GM13977 (cell line): ENCODE measurements around the gene GDA.
"Not testable (repeated sequence)": the region's sequence is repeated elsewhere in the genome, so short reads cannot be mapped to it uniquely, and the experiment has no call there.

Experiments
- DNase-seq: peaks from one replicate; pipeline ENCODE4 v3.0.0; 2012; ENCODE audit warnings: low spot score
- in situ Hi-C: fragments of 300-500 bp; cut with MboI; formaldehyde crosslinking; loops from one replicate; pipeline ENCODE4 v1.12.0; 2022; ENCODE audit warnings: low sequenced_read_pairs, low pct_unique_long_range_greater_than_20kb, mixed read lengths, inconsistent platforms; ENCODE audit not compliant: unreplicated experiment
- TF ChIP-seq, protein P1 (sequence below): IDR thresholded peaks from 2 replicates; pipeline ENCODE4 v1.5.1; 2012; ENCODE audit warnings: mild to moderate bottlenecking, control low read depth; ENCODE audit not compliant: insufficient read depth; ENCODE audit errors: extremely low read depth, missing control alignments

Gene GDA

DNA sequence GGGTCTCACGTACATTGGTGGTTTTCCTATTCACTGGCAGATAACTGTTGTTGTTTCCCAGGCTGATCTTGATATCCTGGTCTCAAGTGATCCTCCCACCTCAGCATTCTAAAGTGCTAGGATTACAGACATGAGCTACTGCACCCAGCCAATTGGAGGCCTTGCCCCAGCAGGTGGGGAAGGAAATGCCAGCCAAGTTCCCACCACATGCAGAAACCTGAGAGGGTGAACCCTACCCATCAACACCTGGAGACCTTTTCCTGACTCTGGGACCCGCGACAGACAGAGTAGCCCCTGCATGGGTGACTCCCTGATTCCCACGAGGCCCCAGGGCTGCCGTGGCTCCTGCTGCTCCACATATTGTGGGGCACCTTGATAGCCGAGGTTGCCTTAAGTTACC is 107.7 kb downstream of the GDA start:
- DNase-seq = no peak
- in situ Hi-C loops = loop anchor here (25.0 kb wide), 1 partner anchor 445 kb away; no protein-coding TSS in a partner anchor
- TF ChIP-seq, protein P1, sequence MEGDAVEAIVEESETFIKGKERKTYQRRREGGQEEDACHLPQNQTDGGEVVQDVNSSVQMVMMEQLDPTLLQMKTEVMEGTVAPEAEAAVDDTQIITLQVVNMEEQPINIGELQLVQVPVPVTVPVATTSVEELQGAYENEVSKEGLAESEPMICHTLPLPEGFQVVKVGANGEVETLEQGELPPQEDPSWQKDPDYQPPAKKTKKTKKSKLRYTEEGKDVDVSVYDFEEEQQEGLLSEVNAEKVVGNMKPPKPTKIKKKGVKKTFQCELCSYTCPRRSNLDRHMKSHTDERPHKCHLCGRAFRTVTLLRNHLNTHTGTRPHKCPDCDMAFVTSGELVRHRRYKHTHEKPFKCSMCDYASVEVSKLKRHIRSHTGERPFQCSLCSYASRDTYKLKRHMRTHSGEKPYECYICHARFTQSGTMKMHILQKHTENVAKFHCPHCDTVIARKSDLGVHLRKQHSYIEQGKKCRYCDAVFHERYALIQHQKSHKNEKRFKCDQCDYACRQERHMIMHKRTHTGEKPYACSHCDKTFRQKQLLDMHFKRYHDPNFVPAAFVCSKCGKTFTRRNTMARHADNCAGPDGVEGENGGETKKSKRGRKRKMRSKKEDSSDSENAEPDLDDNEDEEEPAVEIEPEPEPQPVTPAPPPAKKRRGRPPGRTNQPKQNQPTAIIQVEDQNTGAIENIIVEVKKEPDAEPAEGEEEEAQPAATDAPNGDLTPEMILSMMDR = no peak

DNA sequence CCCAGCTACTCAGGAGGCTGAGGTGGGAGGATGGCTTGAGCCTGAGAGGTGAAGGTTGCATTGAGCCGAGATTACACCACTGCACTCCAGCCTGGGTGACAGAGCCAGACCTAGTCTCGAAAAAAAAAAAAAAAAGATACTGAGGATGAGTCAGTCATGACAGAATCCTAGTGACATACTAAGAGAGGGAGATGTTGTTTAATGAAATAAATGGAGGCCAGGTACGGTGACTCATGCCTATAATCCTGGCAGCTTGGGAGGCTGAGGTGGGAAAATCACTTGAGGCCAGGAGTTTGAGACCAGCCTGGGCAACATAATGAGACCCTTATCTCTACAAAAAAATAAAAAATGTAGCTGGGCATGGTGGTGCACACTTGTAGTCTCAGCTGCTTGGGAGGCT is 108.6 kb downstream of the GDA start:
- TF ChIP-seq, protein P1 = no peak
- in situ Hi-C loops = loop anchor here (25.0 kb wide), 1 partner anchor 446 kb away; no protein-coding TSS in a partner anchor
- no peak for DNase-seq

DNA sequence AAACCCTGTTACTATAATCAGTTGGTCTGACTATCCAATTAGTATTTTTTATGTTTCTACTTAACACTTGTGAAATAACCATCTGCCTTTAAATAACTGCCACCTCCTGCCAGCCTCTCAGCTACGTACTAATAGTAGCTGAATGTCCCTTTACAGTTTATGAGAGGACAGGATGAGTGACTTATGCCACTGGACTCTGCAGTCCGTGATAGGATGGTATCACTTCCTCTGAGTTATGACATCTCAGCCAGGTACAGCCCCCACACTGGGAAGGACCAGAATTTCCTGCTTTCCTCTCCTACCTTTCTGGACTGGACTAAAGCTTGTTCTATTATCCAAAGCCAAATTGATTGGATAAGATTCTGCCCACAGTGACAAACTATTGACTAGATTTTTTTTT is 112.8 kb downstream of the GDA start:
- TF ChIP-seq, protein P1 = no peak
- in situ Hi-C loops = loop anchor here (25.0 kb wide), 1 partner anchor 450 kb away; no protein-coding TSS in a partner anchor

DNA sequence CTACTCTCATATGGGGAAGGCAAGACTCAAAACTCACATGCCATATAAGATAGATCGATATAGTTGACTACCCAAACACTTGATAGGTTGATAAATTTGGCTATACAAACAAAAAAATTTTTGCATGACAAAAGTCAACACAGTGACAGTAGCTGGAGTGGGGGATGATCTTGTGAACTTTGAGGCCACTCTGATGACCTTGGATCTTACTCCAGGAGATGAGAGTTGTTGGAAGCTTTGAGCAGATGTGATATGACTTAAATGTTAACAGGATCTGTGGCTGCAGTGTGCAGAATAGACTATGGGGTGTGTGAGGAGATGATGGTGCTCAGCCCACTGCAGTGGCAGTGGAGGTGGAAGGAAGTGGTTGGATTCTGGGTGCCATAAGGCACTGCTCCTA is 114.3 kb downstream of the GDA start:
- in situ Hi-C loops = loop anchor here (25.0 kb wide), 1 partner anchor 451 kb away; no protein-coding TSS in a partner anchor
- TF ChIP-seq, protein P1 = no peak
- no peak for DNase-seq

More for the DNA sequence above, 112.8 kb downstream of the GDA start:
- no peak for DNase-seq

DNA sequence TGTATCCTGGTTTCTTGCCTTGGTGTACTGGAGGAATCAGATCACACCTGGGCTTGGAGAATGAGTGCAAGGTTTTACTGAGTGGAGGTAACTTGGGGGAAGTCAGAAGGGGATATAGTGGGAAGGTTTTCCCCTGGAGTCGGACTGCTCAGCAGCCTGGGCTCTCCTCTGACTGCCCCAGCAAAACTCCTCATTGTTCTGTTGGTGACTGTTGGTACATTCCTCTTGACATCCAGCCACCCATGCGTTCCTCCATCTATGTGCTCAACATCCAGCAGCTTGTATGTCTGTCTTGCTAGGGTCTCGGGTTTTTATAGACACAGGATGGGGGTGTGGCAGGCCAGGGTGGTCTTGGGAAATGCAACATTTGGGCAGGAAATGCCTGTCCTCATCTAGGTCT is 119.7 kb downstream of the GDA start:
- DNase-seq = no peak
- TF ChIP-seq, protein P1 = no peak
- in situ Hi-C loops = loop anchor here (25.0 kb wide), 1 partner anchor 457 kb away; no protein-coding TSS in a partner anchor

DNA sequence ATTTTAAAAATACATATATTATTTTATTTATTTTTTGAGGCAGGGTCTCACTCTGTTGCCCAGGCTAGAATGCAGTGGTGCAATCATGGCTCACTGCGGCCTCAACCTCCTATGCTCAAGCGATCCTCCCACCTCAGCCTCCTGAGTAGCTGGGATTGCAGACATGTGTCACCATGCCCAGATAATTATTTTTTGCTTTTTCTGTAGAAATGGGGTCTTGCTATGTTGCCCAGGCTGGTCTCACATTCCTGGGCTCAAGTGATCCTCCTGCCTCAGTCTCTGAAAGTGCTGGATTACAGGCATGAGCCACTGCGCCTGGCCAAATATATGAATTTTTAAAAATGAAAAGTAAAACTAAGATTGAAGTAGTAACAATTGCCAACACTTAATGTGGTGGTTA is 121.1 kb downstream of the GDA start:
- in situ Hi-C loops = loop anchor here (5.0 to 25.0 kb wide), 2 partner anchors 233 to 458 kb away; no protein-coding TSS in a partner anchor

DNA sequence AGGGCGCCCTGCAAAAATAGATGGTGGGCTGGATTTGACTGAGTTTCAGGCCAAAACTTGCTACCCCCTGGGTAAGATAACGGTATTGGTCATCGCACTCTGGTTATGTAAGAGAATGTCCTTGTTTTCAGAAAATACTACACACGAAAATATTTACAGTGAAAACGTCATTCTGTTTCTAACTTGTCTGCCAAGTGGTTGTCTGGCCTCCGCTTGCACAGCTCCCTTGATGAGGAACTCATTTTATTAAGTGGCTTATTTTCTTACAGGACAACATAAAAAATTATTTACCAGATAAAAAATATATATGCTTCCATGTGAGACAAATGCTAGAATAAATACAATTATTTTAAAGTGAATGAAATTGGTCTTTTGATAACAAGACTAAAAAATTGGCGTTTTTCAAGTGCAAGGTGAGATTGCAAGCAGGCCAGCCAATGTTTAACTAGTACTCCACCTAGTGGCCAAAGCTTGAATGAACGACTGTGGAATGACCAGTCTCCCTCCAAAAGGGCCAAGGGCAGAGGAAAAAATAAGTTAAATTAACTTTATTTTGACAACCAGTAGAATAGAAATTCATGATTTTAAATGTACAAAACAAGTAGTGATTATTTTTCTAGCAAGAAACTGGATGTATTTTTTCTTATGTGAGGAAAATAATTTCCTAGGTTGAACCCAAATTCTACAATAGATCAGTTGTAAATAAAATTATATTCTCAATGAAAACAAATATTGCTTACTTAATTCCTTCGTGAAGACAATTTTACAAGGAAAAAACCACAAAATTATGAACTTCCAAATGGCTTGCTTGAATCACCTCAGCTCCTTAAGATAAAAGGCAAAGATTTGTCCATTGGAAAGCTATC is 122.6 kb downstream of the GDA start:
- DNase-seq = peak; percentile 70
- in situ Hi-C loops = loop anchor here (5.0 to 25.0 kb wide), 2 partner anchors 235 to 460 kb away; no protein-coding TSS in a partner anchor
- TF ChIP-seq, protein P1 = peak; percentile 83

More for the DNA sequence above, 121.1 kb downstream of the GDA start:
- DNase-seq = not testable (repeated sequence)
